ENCODE measurements around the gene PALM3.

Gene PALM3

GRCh38 chr19:14078411-14078810, 16.5 kb upstream of the PALM3 start:
- Mint-ChIP-seq H3K4me3 (no peak overlapping the region), H3K27me3 (ENCODE audit: low read depth, poor library complexity) (peaks cover 32% of the 10 kb centered on the region), H3K36me3 (ENCODE audit: low read depth) (no peaks in the 10 kb centered on the region), H3K4me1 (peaks cover 27% of the 10 kb centered on the region), H3K9me3 (no peaks in the 10 kb centered on the region), H3K27ac (no peak overlapping the region)
- no peak for DNase-seq
- TF ChIP-seq CTCF (IDR thresholded peaks at IDR 0.05), result no peak

- Mint-ChIP-seq H3K36me3 (ENCODE audit: low read depth) (no peaks in the 10 kb centered on the region), H3K27ac (peak overlapping the region; percentile 25), H3K4me3 (peak overlapping the region; percentile 96), H3K4me1 (peaks cover 14% of the 10 kb centered on the region), H3K9me3 (no peaks in the 10 kb centered on the region), H3K27me3 (ENCODE audit: low read depth, poor library complexity) (peaks cover 59% of the 10 kb centered on the region)
- peak; percentile 37 for DNase-seq
- TF ChIP-seq CTCF (IDR thresholded peaks at IDR 0.05), result no peak
These were observed 12.3 kb upstream of the PALM3 start for GRCh38 chr19:14073925-14074838.

GRCh38 chr19:14073261-14073924, 11.5 kb upstream of the PALM3 start:
- Mint-ChIP-seq H3K4me1 (peaks cover 14% of the 10 kb centered on the region), H3K9me3 (no peaks in the 10 kb centered on the region), H3K4me3 (peak overlapping the region; percentile 96), H3K27me3 (ENCODE audit: low read depth, poor library complexity) (peaks cover 57% of the 10 kb centered on the region), H3K27ac (no peak overlapping the region), H3K36me3 (ENCODE audit: low read depth) (no peaks in the 10 kb centered on the region)
- DNase-seq, result peak; percentile 88
- no peak for TF ChIP-seq CTCF (IDR thresholded peaks at IDR 0.05)

- Mint-ChIP-seq H3K4me1 (peaks cover 14% of the 10 kb centered on the region), H3K9me3 (no peaks in the 10 kb centered on the region), H3K36me3 (ENCODE audit: low read depth) (no peaks in the 10 kb centered on the region), H3K27me3 (ENCODE audit: low read depth, poor library complexity) (peaks cover 56% of the 10 kb centered on the region), H3K4me3 (peak within 1 kb of the TSS; percentile 96), H3K27ac (no peak within 1 kb of the TSS)
- peak; percentile 37 for DNase-seq
- TF ChIP-seq CTCF (IDR thresholded peaks at IDR 0.05), result no peak
These were observed 10.8 kb upstream of the PALM3 start, which contains the start of gene MISP3 for GRCh38 chr19:14072535-14073260. TSS of gene MISP3 (plus strand) at chr19:14072786. CDS start at chr19:14073310, 524 bp downstream.

- Mint-ChIP-seq H3K36me3 (ENCODE audit: low read depth) (no peaks in the 10 kb centered on the region), H3K27me3 (ENCODE audit: low read depth, poor library complexity) (peaks cover 60% of the 10 kb centered on the region), H3K4me3 (no peak overlapping the region), H3K4me1 (peaks cover 14% of the 10 kb centered on the region), H3K27ac (no peak overlapping the region), H3K9me3 (no peaks in the 10 kb centered on the region)
- no peak for TF ChIP-seq CTCF (IDR thresholded peaks at IDR 0.05)
- DNase-seq, result no peak
These were observed 8.6 kb upstream of the PALM3 start for GRCh38 chr19:14070268-14071050.

Measured in nephron progenitor cell (in vitro differentiated cells).